Glomerular visceral epithelial cell (primary cell): Measurements from ENCODE around the gene SNTB2.

Experiments
- DNase-seq: peaks from one replicate; pipeline ENCODE4 v3.0.0-alpha.2; 2016; ENCODE audit errors: extremely low spot score

Gene SNTB2

DNA sequence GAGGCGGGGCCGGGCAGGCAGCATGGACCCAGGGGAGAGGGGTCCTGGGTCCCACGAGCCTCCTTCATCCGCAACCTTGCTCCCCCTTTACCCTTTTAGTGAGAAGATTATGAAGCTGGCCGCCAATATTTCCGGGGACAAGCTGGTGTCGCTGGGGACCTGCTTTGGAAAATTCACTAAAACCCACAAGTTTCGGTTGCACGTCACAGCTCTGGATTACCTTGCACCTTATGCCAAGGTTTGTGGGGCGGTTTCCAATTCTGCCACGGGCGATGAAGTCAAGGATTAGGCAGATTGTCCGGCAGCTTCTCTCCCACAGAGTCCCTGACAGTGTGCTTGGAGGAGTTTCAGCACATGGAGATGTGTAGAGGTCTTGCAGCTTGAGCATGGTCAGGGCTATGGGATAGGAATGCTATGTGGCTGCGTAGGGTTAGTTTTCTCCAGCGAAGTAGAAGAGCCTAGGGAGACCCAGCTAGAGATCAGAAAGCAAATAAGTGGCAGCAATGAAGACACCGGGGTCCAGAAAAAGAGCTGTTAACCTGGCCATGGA is 153.2 kb downstream of the SNTB2 start:
- no peak for DNase-seq

DNA sequence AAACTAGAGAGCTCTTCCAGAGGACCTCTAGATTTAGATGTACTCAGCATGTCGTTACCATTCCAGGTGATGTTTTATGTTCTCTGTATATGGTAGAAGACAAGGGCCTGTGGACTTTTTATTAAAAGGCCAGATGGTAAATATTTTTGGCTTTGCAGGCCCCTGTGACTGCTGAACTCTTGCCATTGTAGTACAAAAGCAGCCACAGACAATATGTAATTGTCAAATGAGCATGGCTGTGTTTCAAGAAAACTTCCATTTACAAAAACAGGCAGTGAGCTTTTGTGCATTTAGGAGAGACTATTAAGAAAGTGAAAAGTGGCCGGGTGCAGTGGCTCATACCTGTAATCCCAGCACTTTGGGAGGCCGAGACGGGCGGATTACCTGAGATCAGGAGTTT is 157.2 kb downstream of the SNTB2 start:
- DNase-seq: no peak

- DNase-seq: no peak
Measured at GRCh38 chr16:69345923-69346322, 159.0 kb downstream of the SNTB2 start.

DNA sequence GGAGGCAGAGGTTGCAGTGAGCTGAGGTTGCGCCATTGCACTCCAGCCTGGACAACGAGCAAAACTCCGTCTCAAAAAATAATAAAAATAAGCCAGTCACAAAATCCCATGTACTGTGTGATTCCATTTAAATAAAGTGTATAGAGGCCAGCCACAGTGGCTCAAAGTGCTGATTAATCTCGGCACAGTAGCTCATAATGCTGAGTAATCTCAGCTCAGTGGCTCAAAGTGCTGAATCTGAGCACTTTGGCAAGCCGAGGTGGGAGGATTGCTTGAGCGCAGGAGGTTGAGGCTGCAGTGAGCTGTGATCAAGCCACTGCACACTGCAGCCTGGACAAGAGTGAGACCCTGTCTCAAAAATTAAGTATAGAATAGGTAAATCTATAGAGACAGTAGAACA is 159.7 kb downstream of the SNTB2 start:
- no peak for DNase-seq

- no peak for DNase-seq
Measured at GRCh38 chr16:69348222-69348621, 161.3 kb downstream of the SNTB2 start.

DNA sequence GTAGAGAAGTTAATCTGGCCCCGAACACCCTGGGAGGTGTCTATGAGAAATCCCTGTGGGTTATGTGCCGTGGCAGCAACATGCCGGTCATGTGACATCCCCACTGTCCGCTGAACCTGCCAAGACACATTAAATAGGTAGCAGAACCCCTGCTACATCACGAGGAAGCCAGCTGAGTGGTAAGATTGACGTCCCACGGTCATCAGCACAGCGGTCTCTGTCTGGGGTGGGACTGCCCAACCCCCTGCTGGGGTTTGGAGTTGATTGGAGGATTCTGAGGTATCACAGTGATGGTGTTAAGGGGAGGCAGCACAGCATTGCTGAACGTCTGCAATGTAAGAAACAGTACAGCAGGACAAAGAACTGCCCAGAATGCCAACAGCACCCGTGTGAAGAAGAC is 162.6 kb downstream of the SNTB2 start:
- no peak for DNase-seq

GRCh38 chr16:69350536-69351133 is 163.7 kb downstream of the SNTB2 start:
- no peak for DNase-seq

- DNase-seq: peak; percentile 47
Measured at GRCh38 chr16:69351309-69352027, 164.5 kb downstream of the SNTB2 start, which contains the start of gene TMED6. TSS of gene TMED6 (minus strand) at chr16:69351786. CDS start at chr16:69351753, 33 bp downstream.
